Testis (tissue), 3 donors: ENCODE data around the gene ARHGAP23. TPM values are rescaled to one million over a fixed set of nuclear protein-coding genes. Genes with fewer than 3 reads are reported as not detected.

Source experiments
- DNase-seq: peaks from one replicate; pipeline ENCODE4 v3.0.0-alpha.2; 2019
- H3K27ac ChIP-seq, 2 donors: fragments of 200-600 bp; sonication (generic); one replicate each; pipeline ENCODE4 v1.5.1; 2019
- H3K27me3 ChIP-seq: fragments of 200-600 bp; sonication (generic); one replicate; pipeline ENCODE4 v1.5.1; 2019
- H3K36me3 ChIP-seq: fragments of 200-600 bp; sonication (generic); one replicate; pipeline ENCODE4 v1.5.1; 2017; ENCODE audit warnings: low read depth; ENCODE audit errors: missing control alignments
- H3K4me1 ChIP-seq: fragments of 200-600 bp; sonication (generic); one replicate; pipeline ENCODE4 v1.5.1; 2019
- H3K4me3 ChIP-seq, 2 donors: fragments of 200-600 bp; sonication (generic); one replicate each; pipeline ENCODE4 v1.5.1; 2017 to 2019
- H3K9me3 ChIP-seq: fragments of 200-600 bp; sonication (generic); one replicate; pipeline ENCODE4 v1.5.1; 2017
- POLR2A ChIP-seq: fragments of 450-650 bp; IDR thresholded peaks from one replicate; pipeline ENCODE4 v1.6.1; 2017; ENCODE audit warnings: antibody characterized with exemption, mild to moderate bottlenecking, moderate library complexity
- WGBS, 2 donors: methylation state at CpG; one replicate each; pipeline ENCODE4 v1.1.5; 2018; 5-methylcytosine and 5-hydroxymethylcytosine counted together
- intact Hi-C: fragments of 100-400 bp; cut with DNase I; formaldehyde crosslinking; loops from one replicate; pipeline ENCODE4 v1.15.1; 2023; ENCODE audit warnings: low total_unique reads
- polyA plus RNA-seq: library from polyadenylated mRNA; stranded (reverse); fragments of 350-450 nt; fragmentation: Illumina TruSeq; extraction: RNeasy Lipid Tissue Mini Kit (QIAGEN cat#74804); gene quantifications from one replicate; pipeline ENCODE4 v1.2.3, GENCODE V29; 2014; ENCODE audit warnings: low read depth, low replicate concordance; ENCODE audit not compliant: insufficient read depth
- total RNA-seq, 2 donors: library from RNA; depleted of rRNA; stranded (reverse); fragments of >200 nt; gene quantifications; one replicate each; pipeline ENCODE4 v1.2.3, GENCODE V29; 2016
- TF ChIP-seq, protein P1 (sequence below), 3 experiments: fragments of 450-650 bp in 2 of 3; fragments of 200-600 bp in 1 of 3; sonication (generic) in 1 of 3; IDR thresholded peaks; one replicate each; pipeline ENCODE4 v1.5.1; 2016 to 2019; ENCODE audit warnings: antibody characterized with exemption in 3 of 3, mild to moderate bottlenecking in 2 of 3, moderate library complexity in 1 of 3

Gene ARHGAP23
- total and polyA plus RNA-seq, 3 donors from 2014 or later, result 78.0 to 235 (median 146) TPM

GRCh38 chr17:38400286-38400685 is 28.0 kb upstream of the ARHGAP23 start:
- DNase-seq, result no peak
- Histone ChIP-seq H3K36me3 (no peaks in the 10 kb centered on the region), H3K4me1 (no peaks in the 10 kb centered on the region), H3K27ac (no peak overlapping the region), H3K4me3 (no peak overlapping the region), H3K27me3 (no peaks in the 10 kb centered on the region), H3K9me3 (no peaks in the 10 kb centered on the region)
- intact Hi-C loops, result no loop called here
- 78 to 87% methylated on average over 6 of the region's 6 CpGs for WGBS, 2 donors
- TF ChIP-seq POLR2A, result no peak
- TF ChIP-seq, protein P1, sequence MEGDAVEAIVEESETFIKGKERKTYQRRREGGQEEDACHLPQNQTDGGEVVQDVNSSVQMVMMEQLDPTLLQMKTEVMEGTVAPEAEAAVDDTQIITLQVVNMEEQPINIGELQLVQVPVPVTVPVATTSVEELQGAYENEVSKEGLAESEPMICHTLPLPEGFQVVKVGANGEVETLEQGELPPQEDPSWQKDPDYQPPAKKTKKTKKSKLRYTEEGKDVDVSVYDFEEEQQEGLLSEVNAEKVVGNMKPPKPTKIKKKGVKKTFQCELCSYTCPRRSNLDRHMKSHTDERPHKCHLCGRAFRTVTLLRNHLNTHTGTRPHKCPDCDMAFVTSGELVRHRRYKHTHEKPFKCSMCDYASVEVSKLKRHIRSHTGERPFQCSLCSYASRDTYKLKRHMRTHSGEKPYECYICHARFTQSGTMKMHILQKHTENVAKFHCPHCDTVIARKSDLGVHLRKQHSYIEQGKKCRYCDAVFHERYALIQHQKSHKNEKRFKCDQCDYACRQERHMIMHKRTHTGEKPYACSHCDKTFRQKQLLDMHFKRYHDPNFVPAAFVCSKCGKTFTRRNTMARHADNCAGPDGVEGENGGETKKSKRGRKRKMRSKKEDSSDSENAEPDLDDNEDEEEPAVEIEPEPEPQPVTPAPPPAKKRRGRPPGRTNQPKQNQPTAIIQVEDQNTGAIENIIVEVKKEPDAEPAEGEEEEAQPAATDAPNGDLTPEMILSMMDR (IDR thresholded peaks at IDR 0.05), result no peak

- TF ChIP-seq POLR2A, result no peak
- TF ChIP-seq, protein P1 (IDR thresholded peaks at IDR 0.05), result no peak
- no peaks in the 10 kb centered on the region for H3K4me1 ChIP-seq
- H3K27ac ChIP-seq, result no peak overlapping the region
- no peak for DNase-seq
- H3K27me3 ChIP-seq, result no peaks in the 10 kb centered on the region
- no peaks in the 10 kb centered on the region for H3K9me3 ChIP-seq
- WGBS, 2 donors, result 75 to 78% methylated on average over 4 of the region's 4 CpGs
- intact Hi-C loops, result no loop called here
- H3K36me3 ChIP-seq, result no peaks in the 10 kb centered on the region
- H3K4me3 ChIP-seq, result no peak overlapping the region
Measured at GRCh38 chr17:38401459-38401858, 26.8 kb upstream of the ARHGAP23 start.

GRCh38 chr17:38402897-38403296 is 25.4 kb upstream of the ARHGAP23 start:
- intact Hi-C loops, result no loop called here
- H3K9me3 ChIP-seq, result no peaks in the 10 kb centered on the region
- no peak for TF ChIP-seq POLR2A
- TF ChIP-seq, protein P1 (IDR thresholded peaks at IDR 0.05), result no peak
- no peak overlapping the region for H3K27ac ChIP-seq
- 93 to 98% methylated on average over 5 of the region's 5 CpGs for whole genome bisulfite sequencing, 2 donors
- no peaks in the 10 kb centered on the region for H3K36me3 ChIP-seq
- H3K4me1 ChIP-seq, result no peaks in the 10 kb centered on the region
- no peaks in the 10 kb centered on the region for H3K27me3 ChIP-seq
- no peak overlapping the region for H3K4me3 ChIP-seq
- no peak for DNase-seq

- DNase-seq, result no peak
- Histone ChIP-seq H3K27me3 (no peaks in the 10 kb centered on the region), H3K27ac (no peak overlapping the region), H3K36me3 (no peaks in the 10 kb centered on the region), H3K4me1 (no peaks in the 10 kb centered on the region), H3K4me3 (no peak overlapping the region), H3K9me3 (no peaks in the 10 kb centered on the region)
- intact Hi-C loops, result no loop called here
- 72 to 74% methylated on average over 4 of the region's 4 CpGs for WGBS, 2 donors
- no peak for TF ChIP-seq POLR2A
- TF ChIP-seq, protein P1 (IDR thresholded peaks at IDR 0.05), result no peak
Measured at GRCh38 chr17:38403491-38403890, 24.8 kb upstream of the ARHGAP23 start.

- Histone ChIP-seq H3K36me3 (no peaks in the 10 kb centered on the region), H3K27me3 (no peaks in the 10 kb centered on the region), H3K4me1 (no peaks in the 10 kb centered on the region), H3K27ac (no peak overlapping the region), H3K9me3 (no peaks in the 10 kb centered on the region), H3K4me3 (no peak overlapping the region)
- WGBS, 2 donors, result 78 to 85% methylated on average over 13 to 16 of the region's 16 CpGs
- no peak for DNase-seq
- intact Hi-C loops, result no loop called here
- TF ChIP-seq POLR2A, result no peak
- TF ChIP-seq, protein P1 (IDR thresholded peaks at IDR 0.05), result no peak
Measured at GRCh38 chr17:38404174-38404943, 23.9 kb upstream of the ARHGAP23 start.
